Keratinocyte (primary cell): ENCODE results near the gene ZFP42. TPM values are rescaled to one million over a fixed set of nuclear protein-coding genes. Genes with fewer than 3 reads are reported as not detected.

Experiments
- DNase-seq: peaks from one replicate; pipeline ENCODE4 v3.0.0-alpha.2; 2011; ENCODE audit warnings: low read depth, missing footprints, low spot score
- FAIRE-seq: peaks from 2 replicates; lab custom pipeline; 2011; peaks lifted over from hg19 to GRCh38; lab: Jason Lieb, UNC
- H2AFZ ChIP-seq: 2 replicates; pipeline ENCODE4 v1.6.0; 2012; ENCODE audit warnings: low read length, control low read depth, inconsistent platforms; ENCODE audit not compliant: control insufficient read depth
- H3K27ac ChIP-seq: 2 replicates; pipeline ENCODE4 v1.5.1; 2011; ENCODE audit warnings: low read length; ENCODE audit not compliant: control insufficient read depth, insufficient read depth
- H3K27me3 ChIP-seq: 3 replicates; pipeline ENCODE4 v1.6.0; 2011; ENCODE audit warnings: low read length; ENCODE audit not compliant: control insufficient read depth, insufficient read depth; ENCODE audit errors: extremely low read depth
- H3K36me3 ChIP-seq, 2 experiments: 2 replicates in 1 of 2; 3 replicates in 1 of 2; pipeline ENCODE4 v1.5.1; 2011; ENCODE audit warnings: low read length in 2 of 2, mild to moderate bottlenecking in 1 of 2; ENCODE audit not compliant: control insufficient read depth in 2 of 2, insufficient read depth in 2 of 2; ENCODE audit errors: extremely low read depth in 1 of 2
- H3K4me1 ChIP-seq: 3 replicates; pipeline ENCODE4 v1.5.1; 2011; ENCODE audit warnings: low read length; ENCODE audit not compliant: control insufficient read depth, insufficient read depth; ENCODE audit errors: extremely low read depth
- H3K4me2 ChIP-seq: 3 replicates; pipeline ENCODE4 v1.6.0; 2011; ENCODE audit warnings: low read depth, low read length; ENCODE audit not compliant: control insufficient read depth, insufficient read depth; ENCODE audit errors: extremely low read depth
- H3K4me3 ChIP-seq, 3 experiments: fragments of 200-600 bp in 1 of 3; sonication (generic) in 1 of 3; 2 replicates in 2 of 3; 3 replicates in 1 of 3; pipeline ENCODE4 v1.5.1; 2011 to 2016; ENCODE audit warnings: low read length in 3 of 3, mild to moderate bottlenecking in 3 of 3, control low read depth in 2 of 3, inconsistent platforms in 1 of 3, low read depth in 1 of 3, mixed read lengths in 1 of 3, mixed run types in 1 of 3, moderate library complexity in 1 of 3; ENCODE audit not compliant: control insufficient read depth in 2 of 3, insufficient read depth in 2 of 3; ENCODE audit errors: extremely low read depth in 1 of 3
- H3K79me2 ChIP-seq: 2 replicates; pipeline ENCODE4 v1.6.0; 2012; ENCODE audit warnings: low read length; ENCODE audit not compliant: control insufficient read depth, insufficient read depth
- H3K9ac ChIP-seq: 3 replicates; pipeline ENCODE4 v1.6.0; 2011; ENCODE audit warnings: low read length; ENCODE audit not compliant: control insufficient read depth, insufficient read depth; ENCODE audit errors: extremely low read depth
- H3K9me1 ChIP-seq: 3 replicates; pipeline ENCODE4 v1.6.0; 2011; ENCODE audit warnings: low read length; ENCODE audit not compliant: control insufficient read depth, insufficient read depth; ENCODE audit errors: extremely low read depth
- H3K9me3 ChIP-seq: 2 replicates; pipeline ENCODE4 v1.5.1; 2012; ENCODE audit warnings: low read depth, low read length; ENCODE audit not compliant: control insufficient read depth
- H4K20me1 ChIP-seq: 3 replicates; pipeline ENCODE4 v1.6.0; 2011; ENCODE audit warnings: low read length; ENCODE audit not compliant: control insufficient read depth, insufficient read depth; ENCODE audit errors: extremely low read depth
- CTCF ChIP-seq, 3 experiments: IDR thresholded peaks in 1 of 3; conservative IDR thresholded peaks in 1 of 3; optimal IDR thresholded peaks in 1 of 3; 2 replicates in 2 of 3; 3 replicates in 1 of 3; pipeline versions ENCODE3 to v1.5.1; 2011; ENCODE audit warnings: low read length in 3 of 3, mild to moderate bottlenecking in 3 of 3, moderate library complexity in 2 of 3, control low read depth in 1 of 3, inconsistent platforms in 1 of 3; ENCODE audit not compliant: insufficient read depth in 2 of 3; ENCODE audit errors: extremely low read depth in 1 of 3
- EZH2 ChIP-seq: IDR thresholded peaks from one replicate; pipeline ENCODE4 v1.6.1; 2012; ENCODE audit warnings: inconsistent platforms, mild to moderate bottlenecking, low read length, moderate library complexity
- dilution Hi-C: fragments of 300-500 bp; cut with MboI; formaldehyde crosslinking; loops from one replicate; pipeline ENCODE4 v1.7.0; 2020; ENCODE audit warnings: low sequenced_read_pairs; ENCODE audit not compliant: extremely low pct_ligation_motif_present
- polyA plus RNA-seq, 5 experiments: library from polyadenylated mRNA; depleted of rRNA in 3 of 5; stranded (reverse) in 3 of 5; stranded (forward) in 1 of 5; unstranded in 1 of 5; fragments of >200 nt; gene quantifications; 1 replicate in 1 of 5; 2 replicates in 3 of 5; 3 replicates in 1 of 5; pipeline versions ENCODE4 v1.2.1 to v1.2.3, GENCODE V29; 2011 to 2012; ENCODE audit warnings: missing spikeins in 2 of 5, low read depth in 1 of 5, low replicate concordance in 1 of 5

ZFP42 gene
- polyA plus RNA-seq, 1 donor (not counting 4 experiments of a cell fraction or from before 2014, with no cell fraction given), result 3.1 TPM

DNA sequence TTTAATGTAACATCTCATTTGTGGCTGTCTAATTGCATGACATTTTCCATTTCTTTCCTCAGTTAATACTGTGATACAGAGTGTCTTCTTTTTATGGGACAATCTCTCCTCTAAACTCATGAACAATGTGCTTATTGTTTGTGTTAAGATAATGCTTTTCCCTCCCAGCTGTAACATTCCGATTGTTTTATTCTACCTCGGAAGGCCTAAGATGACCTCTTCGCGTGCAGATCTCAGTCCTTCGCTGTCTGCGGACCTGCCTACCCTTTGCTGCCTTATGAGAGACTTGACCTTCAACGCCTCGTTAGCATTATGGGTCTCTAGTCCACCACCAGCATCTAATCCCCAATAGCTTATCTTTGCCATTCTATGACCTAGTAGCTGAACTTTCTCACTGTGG is 29.8 kb upstream of the ZFP42 start:
- Histone ChIP-seq H4K20me1 (no peaks in the 10 kb centered on the region), H3K36me3 (no peaks in the 10 kb centered on the region), H3K27ac (no peak overlapping the region), H3K4me3 (no peak overlapping the region), H2AFZ (no peak overlapping the region), H3K4me1 (no peaks in the 10 kb centered on the region), H3K27me3 (no peaks in the 10 kb centered on the region), H3K9me3 (no peaks in the 10 kb centered on the region), H3K4me2 (no peak overlapping the region), H3K9ac (no peak overlapping the region), H3K79me2 (no peaks in the 10 kb centered on the region), H3K9me1 (no peaks in the 10 kb centered on the region)
- TF ChIP-seq EZH2 (no peak), CTCF (optimal IDR thresholded peaks at IDR 0.05 in 1 of 3, IDR thresholded peaks at IDR 0.05 in 1 of 3, conservative IDR thresholded peaks at IDR 0.05 in 1 of 3; ENCODE audit: extremely low read depth in 1 of 3, insufficient read depth in 2 of 3, low read length in 3 of 3) (no peak)
- no peak for DNase-seq
- dilution Hi-C loops, result no loop called here
- FAIRE-seq, result no peak

GRCh38 chr4:187972135-187972534 is 23.4 kb upstream of the ZFP42 start:
- Histone ChIP-seq H3K79me2 (no peaks in the 10 kb centered on the region), H3K4me2 (no peak overlapping the region), H3K27ac (no peak overlapping the region), H3K9me3 (no peaks in the 10 kb centered on the region), H3K36me3 (no peaks in the 10 kb centered on the region), H3K4me1 (no peaks in the 10 kb centered on the region), H3K9me1 (no peaks in the 10 kb centered on the region), H4K20me1 (no peaks in the 10 kb centered on the region), H2AFZ (no peak overlapping the region), H3K4me3 (no peak overlapping the region), H3K27me3 (no peaks in the 10 kb centered on the region), H3K9ac (no peak overlapping the region)
- FAIRE-seq, result no peak
- dilution Hi-C loops, result no loop called here
- TF ChIP-seq CTCF (optimal IDR thresholded peaks at IDR 0.05 in 1 of 3, IDR thresholded peaks at IDR 0.05 in 1 of 3, conservative IDR thresholded peaks at IDR 0.05 in 1 of 3; ENCODE audit: extremely low read depth in 1 of 3, insufficient read depth in 2 of 3, low read length in 3 of 3) (no peak), EZH2 (no peak)
- no peak for DNase-seq
